ENCODE data around the gene ZNF324B.
"Not testable (repeated sequence)": the region's sequence is repeated elsewhere in the genome, so short reads cannot be mapped to it uniquely, and the experiment has no call there.

- not testable (repeated sequence) for TF ChIP-seq CTCF, POLR2A, EP300 (IDR thresholded peaks at IDR 0.05)
Observed at GRCh38 chr19:58403920-58404478, 47.4 kb upstream of the ZNF324B start.

Measured in ovary (tissue), 3 donors.